Osteoblast (primary cell): ENCODE results near the gene HEATR9. TPM values are rescaled to one million over a fixed set of nuclear protein-coding genes. Genes with fewer than 3 reads are reported as not detected.

ENCODE experiments used
- DNase-seq: peaks from one replicate; pipeline ENCODE4 v3.0.0; 2011; ENCODE audit warnings: low spot score, mixed read lengths; ENCODE audit not compliant: insufficient read length; ENCODE audit errors: missing footprints
- H2AFZ ChIP-seq: 2 replicates; pipeline ENCODE4 v1.6.0; 2011; ENCODE audit warnings: mild to moderate bottlenecking, low read length
- H3K27ac ChIP-seq: 2 replicates; pipeline ENCODE4 v1.5.1; 2011; ENCODE audit warnings: mild to moderate bottlenecking, low read depth, low read length, moderate library complexity
- H3K27me3 ChIP-seq: 2 replicates; pipeline ENCODE4 v1.6.0; 2012; ENCODE audit warnings: mild to moderate bottlenecking, control low read depth, inconsistent platforms, low read length, moderate library complexity; ENCODE audit not compliant: insufficient read depth
- H3K36me3 ChIP-seq: 2 replicates; pipeline ENCODE4 v1.5.1; 2011; ENCODE audit warnings: mild to moderate bottlenecking, low read length, control low read depth, moderate library complexity; ENCODE audit not compliant: insufficient read depth
- H3K4me1 ChIP-seq: 2 replicates; pipeline ENCODE4 v1.5.1; 2011; ENCODE audit warnings: mild to moderate bottlenecking, low read length, control low read depth, moderate library complexity; ENCODE audit not compliant: insufficient read depth
- H3K4me2 ChIP-seq: 2 replicates; pipeline ENCODE4 v1.6.0; 2011; ENCODE audit warnings: mild to moderate bottlenecking, low read length; ENCODE audit not compliant: insufficient read depth
- H3K4me3 ChIP-seq: fragments of 200-600 bp; sonication (generic); 3 replicates; pipeline ENCODE4 v1.5.1; 2012; ENCODE audit warnings: mild to moderate bottlenecking, low read length, inconsistent platforms; ENCODE audit not compliant: insufficient read depth
- H3K79me2 ChIP-seq: 2 replicates; pipeline ENCODE4 v1.6.0; 2012; ENCODE audit warnings: mild to moderate bottlenecking, low read length, control low read depth, inconsistent platforms; ENCODE audit not compliant: insufficient read depth
- H3K9me3 ChIP-seq: 2 replicates; pipeline ENCODE4 v1.5.1; 2011; ENCODE audit warnings: low read depth, low read length, control low read depth
- H4K20me1 ChIP-seq: 2 replicates; pipeline ENCODE4 v1.6.0; 2012; ENCODE audit warnings: mild to moderate bottlenecking, low read length, control low read depth; ENCODE audit not compliant: insufficient read depth
- CTCF ChIP-seq: IDR thresholded peaks from 2 replicates; pipeline ENCODE4 v1.5.1; 2011; ENCODE audit warnings: mild to moderate bottlenecking, low read depth, low read length, moderate library complexity; ENCODE audit errors: extremely low read depth
- total RNA-seq: library from RNA; depleted of rRNA; stranded (reverse); fragments of >200 nt; gene quantifications from 2 replicates; pipeline ENCODE4 v1.2.3, GENCODE V29; 2012

The HEATR9 gene
- total RNA-seq, result not detected in 2 replicates

- H3K4me3 ChIP-seq, result no peak within 1 kb of the TSS
- H3K4me1 ChIP-seq, result peaks cover 2% of the 10 kb centered on the region
- no peaks in the 10 kb centered on the region for H3K9me3 ChIP-seq
- H3K36me3 ChIP-seq, result no peaks in the 10 kb centered on the region
- H3K4me2 ChIP-seq, result no peak within 1 kb of the TSS
- H4K20me1 ChIP-seq, result no peaks in the 10 kb centered on the region
- TF ChIP-seq CTCF, result no peak
- no peak for DNase-seq
- H3K27ac ChIP-seq, result no peak within 1 kb of the TSS
- no peaks in the 10 kb centered on the region for H3K27me3 ChIP-seq
- no peaks in the 10 kb centered on the region for H3K79me2 ChIP-seq
- no peak within 1 kb of the TSS for H2AFZ ChIP-seq
These were observed at the start of gene HEATR9 for GRCh38 chr17:35868737-35869136. HEATR9 (minus strand) TSS chr17:35868891; CDS start chr17:35868742, 149 bp downstream.

DNA sequence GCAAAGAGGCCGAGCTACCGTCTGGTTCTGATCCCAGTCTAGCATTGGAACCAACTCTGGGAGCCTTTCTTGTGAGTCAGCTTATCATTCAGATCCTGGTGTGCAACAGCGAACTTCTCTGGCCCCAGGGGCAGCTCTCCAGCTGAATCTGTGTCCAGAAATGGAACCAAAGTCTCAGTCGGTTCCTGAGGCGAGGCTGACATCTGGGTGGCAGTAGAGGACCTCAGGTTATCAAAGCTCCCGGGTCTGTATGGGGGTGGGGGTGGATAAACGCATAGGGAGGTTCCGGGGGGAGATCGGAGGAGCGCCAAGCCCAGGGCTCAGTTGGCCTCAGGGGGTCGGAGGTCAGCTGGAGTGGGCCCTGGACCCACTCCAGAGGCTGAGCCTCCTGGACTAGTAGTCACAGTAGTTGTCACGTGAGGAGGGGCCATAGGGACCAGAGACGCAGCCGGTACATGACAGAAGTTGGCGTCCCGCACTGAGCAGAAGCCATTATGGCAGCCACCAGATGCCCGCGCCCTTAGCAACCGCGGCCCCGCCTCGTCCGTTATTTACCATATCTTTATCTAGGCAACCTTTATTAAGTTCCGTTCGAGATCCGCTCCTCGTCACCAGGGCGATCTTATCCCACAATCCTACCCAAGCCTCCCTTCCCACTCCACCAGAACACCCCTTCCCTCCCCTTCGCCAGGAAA is 49.0 kb upstream of the HEATR9 start:
- H2AFZ ChIP-seq, result no peak overlapping the region
- no peak for TF ChIP-seq CTCF
- H3K27me3 ChIP-seq, result peaks cover 5% of the 10 kb centered on the region
- no peak overlapping the region for H3K4me3 ChIP-seq
- H3K27ac ChIP-seq, result no peak overlapping the region
- no peaks in the 10 kb centered on the region for H3K9me3 ChIP-seq
- H3K4me1 ChIP-seq, result no peaks in the 10 kb centered on the region
- H3K36me3 ChIP-seq, result no peaks in the 10 kb centered on the region
- no peak for DNase-seq
- no peaks in the 10 kb centered on the region for H3K79me2 ChIP-seq
- no peak overlapping the region for H3K4me2 ChIP-seq
- no peaks in the 10 kb centered on the region for H4K20me1 ChIP-seq

GRCh38 chr17:35915153-35915964 is 46.7 kb upstream of the HEATR9 start:
- H2AFZ ChIP-seq, result no peak overlapping the region
- no peak for TF ChIP-seq CTCF
- no peaks in the 10 kb centered on the region for H3K9me3 ChIP-seq
- H3K36me3 ChIP-seq, result no peaks in the 10 kb centered on the region
- H3K27ac ChIP-seq, result no peak overlapping the region
- H4K20me1 ChIP-seq, result no peaks in the 10 kb centered on the region
- H3K4me3 ChIP-seq, result no peak overlapping the region
- DNase-seq, result no peak
- H3K27me3 ChIP-seq, result peaks cover 5% of the 10 kb centered on the region
- no peaks in the 10 kb centered on the region for H3K79me2 ChIP-seq
- no peak overlapping the region for H3K4me2 ChIP-seq
- H3K4me1 ChIP-seq, result no peaks in the 10 kb centered on the region

- no peak overlapping the region for H3K27ac ChIP-seq
- peaks cover 13% of the 10 kb centered on the region for H3K27me3 ChIP-seq
- H3K79me2 ChIP-seq, result no peaks in the 10 kb centered on the region
- no peak for TF ChIP-seq CTCF
- H3K4me3 ChIP-seq, result no peak overlapping the region
- H3K4me2 ChIP-seq, result no peak overlapping the region
- H2AFZ ChIP-seq, result no peak overlapping the region
- H3K36me3 ChIP-seq, result no peaks in the 10 kb centered on the region
- no peaks in the 10 kb centered on the region for H4K20me1 ChIP-seq
- no peaks in the 10 kb centered on the region for H3K9me3 ChIP-seq
- DNase-seq, result no peak
- H3K4me1 ChIP-seq, result no peaks in the 10 kb centered on the region
These were observed 45.7 kb upstream of the HEATR9 start for GRCh38 chr17:35914354-35914753.
